ENCODE data around the gene GPRC5D.

GPRC5D gene

DNA sequence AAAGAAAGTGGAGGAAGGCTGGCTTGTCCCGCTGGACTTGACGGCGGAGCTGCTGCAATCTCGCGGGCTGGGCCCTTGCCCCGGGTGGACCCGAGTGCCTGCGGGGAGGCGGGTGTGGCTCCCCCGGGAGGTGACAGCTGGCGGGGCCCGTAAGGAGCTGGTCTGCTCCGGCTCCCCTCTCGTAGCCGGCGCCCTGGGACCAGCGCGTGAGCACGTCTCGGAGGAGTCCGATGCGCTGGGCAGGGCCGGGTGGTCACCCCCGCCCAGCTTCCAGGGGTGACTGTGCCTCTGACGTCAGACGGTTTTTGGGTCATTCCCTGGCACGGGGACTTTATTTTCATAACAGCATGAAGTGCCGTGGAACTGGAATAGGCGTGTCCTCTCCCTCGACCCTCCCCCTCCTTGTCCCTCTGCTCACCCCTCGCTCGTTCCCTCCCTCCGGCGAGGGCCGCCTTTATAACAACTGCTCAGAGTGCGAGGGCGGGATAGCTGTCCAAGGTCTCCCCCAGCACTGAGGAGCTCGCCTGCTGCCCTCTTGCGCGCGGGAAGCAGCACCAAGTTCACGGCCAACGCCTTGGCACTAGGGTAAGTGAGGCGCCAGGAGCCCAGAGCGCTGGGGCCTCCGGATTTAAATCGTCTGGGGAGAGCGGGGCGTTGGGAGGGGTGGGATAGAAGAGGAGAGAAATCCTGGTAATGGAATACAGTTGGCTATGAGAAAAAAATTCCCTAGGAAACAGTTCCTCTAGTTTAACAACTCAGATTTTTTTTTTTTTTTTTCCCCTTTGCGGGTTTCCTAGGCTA is 60.7 kb downstream of the GPRC5D start, which contains the start of gene GPRC5A:
TSS of gene GPRC5A (plus strand) at position 483 of the 801 bp plus-strand sequence. CDS start 16,688 bp downstream, outside the sequence.
- DNase-seq (ENCODE audit: low read depth, low spot score), result no peak
- no peaks in the 10 kb centered on the region for H3K9me3 ChIP-seq (ENCODE audit: insufficient read depth, low read length)
- H3K36me3 ChIP-seq (ENCODE audit: insufficient read depth, insufficient read length, low read length), result no peaks in the 10 kb centered on the region
- peaks cover 64% of the 10 kb centered on the region for H3K27me3 ChIP-seq (ENCODE audit: insufficient read depth, insufficient read length)
- H3K9ac ChIP-seq (ENCODE audit: insufficient read length, low read depth), result peak within 1 kb of the TSS; percentile 74
- H3K4me3 ChIP-seq (ENCODE audit: insufficient read length, low read depth), result peak within 1 kb of the TSS; percentile 70
- TF ChIP-seq YY1 (IDR thresholded peaks at IDR 0.05; ENCODE audit: insufficient read depth, insufficient read length) (no peak), SUZ12 (IDR thresholded peaks at IDR 0.05; ENCODE audit: extremely low read depth, insufficient read depth, insufficient read length) (no peak)
- no peaks in the 10 kb centered on the region for H3K4me1 ChIP-seq (ENCODE audit: insufficient read depth, insufficient read length)

Measured in NT2/D1 (cell line).